Measurements from ENCODE around the gene CENPN.

CENPN gene

GRCh38 chr16:81003064-81003463, 4.0 kb upstream of the CENPN start:
- no peak for TF ChIP-seq CTCF (IDR thresholded peaks at IDR 0.05; ENCODE audit: low read depth, low read length)
- Histone ChIP-seq H3K4me3 (ENCODE audit: low read depth, low read length) (no peak overlapping the region), H3K9me3 (ENCODE audit: severe bottlenecking) (no peaks in the 10 kb centered on the region), H3K36me3 (no peaks in the 10 kb centered on the region), H3K27ac (no peak overlapping the region), H3K27me3 (ENCODE audit: insufficient read depth, low read depth, severe bottlenecking) (no peaks in the 10 kb centered on the region)
- no peak for DNase-seq

GRCh38 chr16:81003610-81004460, 3.2 kb upstream of the CENPN start:
- no peak for DNase-seq
- H3K9me3 ChIP-seq (ENCODE audit: severe bottlenecking), result no peaks in the 10 kb centered on the region
- no peak overlapping the region for H3K27ac ChIP-seq
- no peak overlapping the region for H3K4me3 ChIP-seq (ENCODE audit: low read depth, low read length)
- no peaks in the 10 kb centered on the region for H3K27me3 ChIP-seq (ENCODE audit: insufficient read depth, low read depth, severe bottlenecking)
- no peaks in the 10 kb centered on the region for H3K36me3 ChIP-seq
- TF ChIP-seq CTCF (IDR thresholded peaks at IDR 0.05; ENCODE audit: low read depth, low read length), result no peak

DNA sequence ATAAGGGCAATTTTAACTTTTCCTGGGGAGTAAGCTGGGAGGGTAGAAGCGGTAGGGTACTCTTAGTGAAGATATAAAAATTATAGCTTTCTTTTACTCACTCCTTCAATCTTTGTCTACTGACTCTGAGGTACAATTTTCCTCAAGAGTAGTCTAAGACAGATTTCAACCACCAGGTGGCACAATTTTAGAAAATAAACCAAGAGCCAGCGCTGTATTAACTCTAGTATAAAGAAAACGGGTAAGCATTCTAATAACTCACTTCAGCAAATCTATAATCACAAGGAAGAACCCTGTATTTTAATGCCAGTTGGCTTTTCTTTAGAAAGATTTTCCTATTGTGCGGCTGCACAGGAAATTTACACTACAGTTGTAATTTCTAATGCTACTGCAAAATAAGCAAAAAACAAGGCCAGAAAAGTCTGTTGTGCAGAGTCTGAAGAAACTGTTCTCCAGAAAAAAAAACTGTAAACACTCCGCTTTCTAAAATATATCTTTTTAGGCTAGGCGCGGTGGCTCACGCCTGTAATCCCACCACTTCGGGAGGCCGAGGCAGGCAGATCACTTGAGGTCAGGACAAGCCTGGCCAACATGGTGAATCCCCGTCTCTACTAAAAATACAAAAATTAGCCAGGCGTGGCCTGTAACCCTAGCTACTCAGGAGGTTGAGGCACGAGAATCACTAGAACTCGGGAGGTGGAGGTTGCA, 2.2 kb upstream of the CENPN start:
- H3K4me3 ChIP-seq (ENCODE audit: low read depth, low read length), result no peak overlapping the region

DNA sequence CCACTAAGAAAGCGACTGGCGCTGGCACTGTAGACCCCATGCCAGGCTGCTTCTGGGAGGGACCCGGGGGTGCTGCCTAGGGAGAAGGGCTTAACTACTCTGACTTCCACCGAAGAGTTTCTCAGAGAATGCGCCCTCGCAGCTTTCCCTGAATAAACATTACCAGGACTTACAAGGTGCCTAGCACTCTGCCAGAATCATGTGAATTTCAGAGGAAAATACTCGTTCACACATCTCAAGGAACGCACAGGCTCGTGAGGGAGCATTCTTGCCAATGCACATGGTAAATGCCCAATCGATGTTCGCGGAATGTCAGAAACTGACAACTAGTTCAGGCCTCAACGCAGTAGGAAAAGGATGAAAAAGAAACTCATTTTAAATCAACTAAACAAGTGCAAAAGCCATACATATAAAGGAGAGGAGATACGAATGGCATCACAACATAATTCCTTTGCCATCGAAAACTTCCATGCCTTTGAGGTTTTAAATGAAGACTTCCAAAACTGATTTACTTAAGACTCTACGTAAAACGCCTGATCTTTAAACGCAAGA, 1.3 kb upstream of the CENPN start:
- no peaks in the 10 kb centered on the region for H3K36me3 ChIP-seq
- TF ChIP-seq CTCF (IDR thresholded peaks at IDR 0.05; ENCODE audit: low read depth, low read length), result no peak
- DNase-seq, result no peak
- peak overlapping the region; percentile 83 for H3K4me3 ChIP-seq (ENCODE audit: low read depth, low read length)
- H3K27ac ChIP-seq, result no peak overlapping the region
- H3K9me3 ChIP-seq (ENCODE audit: severe bottlenecking), result no peaks in the 10 kb centered on the region
- H3K27me3 ChIP-seq (ENCODE audit: insufficient read depth, low read depth, severe bottlenecking), result no peaks in the 10 kb centered on the region

More for the DNA sequence above, 2.2 kb upstream of the CENPN start:
- 0 out of 2 replicates have a peak, but pooled peaks have one; percentile 9 for TF ChIP-seq CTCF (IDR thresholded peaks at IDR 0.05; ENCODE audit: low read depth, low read length)
- DNase-seq, result no peak
- Histone ChIP-seq H3K9me3 (ENCODE audit: severe bottlenecking) (no peaks in the 10 kb centered on the region), H3K27me3 (ENCODE audit: insufficient read depth, low read depth, severe bottlenecking) (no peaks in the 10 kb centered on the region), H3K36me3 (no peaks in the 10 kb centered on the region), H3K27ac (no peak overlapping the region)

GRCh38 chr16:81006211-81006812, 702 bp upstream of the CENPN start:
- no peaks in the 10 kb centered on the region for H3K36me3 ChIP-seq
- no peaks in the 10 kb centered on the region for H3K27me3 ChIP-seq (ENCODE audit: insufficient read depth, low read depth, severe bottlenecking)
- no peak for TF ChIP-seq CTCF (IDR thresholded peaks at IDR 0.05; ENCODE audit: low read depth, low read length)
- DNase-seq, result peak; percentile 25
- peak overlapping the region; percentile 83 for H3K4me3 ChIP-seq (ENCODE audit: low read depth, low read length)
- H3K9me3 ChIP-seq (ENCODE audit: severe bottlenecking), result no peaks in the 10 kb centered on the region
- peak overlapping the region; percentile 100 for H3K27ac ChIP-seq
